Stimulated activated CD8-positive, alpha-beta memory T cell treated with anti-CD3 and anti-CD28 coated beads, Interleukin-7, amount 100 ng/mL, for 24 hours (primary cell): ENCODE measurements around the gene PRUNE1.

Source experiments
- DNase-seq: peaks from one replicate; pipeline ENCODE4 v3.0.0-alpha.2; 2020; ENCODE audit warnings: low read depth

Gene PRUNE1

DNA sequence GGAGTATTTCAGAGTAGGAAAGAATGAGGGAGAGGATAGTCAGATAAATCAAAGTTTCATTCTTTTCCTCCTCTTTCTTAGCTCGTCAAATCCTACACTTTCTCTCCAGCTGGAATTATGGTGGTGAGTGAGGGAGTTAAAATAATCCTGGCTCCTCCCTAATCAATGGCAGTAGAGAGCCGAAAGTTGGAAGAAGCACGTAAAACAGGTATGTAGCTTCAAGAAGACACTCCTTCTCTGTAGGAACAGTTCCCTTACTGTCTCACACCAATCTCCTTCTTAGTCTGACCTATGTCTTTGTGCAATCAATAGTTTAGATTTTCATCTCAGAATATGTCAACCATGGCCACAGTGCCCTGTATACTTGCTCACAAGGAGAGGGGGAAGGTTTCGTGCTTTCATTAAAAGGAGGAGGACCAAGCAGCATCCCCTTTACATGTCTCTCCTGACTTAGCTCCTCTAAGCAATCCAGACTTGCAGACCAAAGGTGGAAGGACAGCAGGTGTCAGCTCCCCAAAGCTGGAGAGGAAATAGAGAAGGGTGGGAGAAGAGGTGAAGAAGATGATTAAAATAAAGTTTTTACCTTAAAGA is 2.4 kb upstream of the PRUNE1 start:
- DNase-seq, result no peak

DNA sequence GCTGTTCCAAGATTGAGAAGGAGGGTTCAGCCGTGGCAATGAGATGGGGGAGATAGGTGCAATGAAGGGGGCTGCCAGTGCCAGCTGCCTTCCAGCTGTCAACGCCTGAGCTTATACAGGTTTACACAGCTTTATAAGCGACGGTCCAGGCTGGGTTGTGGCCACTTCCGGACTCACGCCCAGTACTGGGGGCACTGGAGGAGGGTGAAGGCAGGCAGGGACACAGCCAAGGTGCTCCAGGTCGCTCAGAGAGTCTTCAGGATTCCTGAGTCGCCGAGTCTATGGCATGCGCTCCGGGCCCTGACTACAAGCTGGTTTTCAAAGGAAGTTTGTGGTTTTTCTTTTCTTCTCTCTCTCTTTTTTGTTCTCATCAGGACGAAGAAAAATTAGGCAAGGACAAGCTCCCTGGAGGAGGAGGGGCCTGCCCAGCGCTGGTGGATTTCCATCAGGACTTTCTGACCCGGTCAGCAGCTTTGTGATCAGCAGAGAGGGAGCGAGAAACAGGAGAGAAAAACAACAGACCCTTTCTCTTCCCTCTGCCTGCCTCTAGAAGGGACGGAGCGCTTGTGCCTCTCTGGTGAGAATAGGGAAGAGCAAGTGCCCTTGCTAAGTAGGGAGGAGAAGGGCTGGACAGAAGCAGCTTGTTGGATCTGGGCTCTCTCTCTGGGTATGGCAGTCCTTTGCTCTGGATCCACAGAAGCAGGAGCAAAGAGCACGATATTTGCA is 1.8 kb upstream of the PRUNE1 start, which contains the start of gene MINDY1:
MINDY1 (minus strand) TSS at position 576 of the 726 bp plus-strand sequence. CDS start 4,285 bp downstream, outside the sequence.
- no peak for DNase-seq

DNA sequence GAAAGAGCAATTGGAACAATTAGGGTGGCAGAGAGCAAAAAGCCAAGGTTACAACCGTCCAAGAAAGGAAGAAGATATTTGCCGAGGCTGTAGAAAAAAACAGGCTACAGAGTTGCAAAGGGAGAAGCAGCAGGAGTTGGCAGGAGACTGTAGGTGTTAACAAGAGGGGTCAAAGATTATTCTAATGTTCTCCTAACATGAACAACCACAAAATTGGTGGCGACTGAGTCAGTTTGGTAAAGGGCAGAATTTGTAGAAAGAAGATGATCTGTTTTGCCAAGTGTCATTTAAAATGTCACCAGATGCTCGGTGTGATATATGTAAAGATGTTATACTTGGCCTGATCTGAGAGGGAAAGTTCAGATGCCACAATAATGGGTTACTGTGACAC is 401 bp upstream of the PRUNE1 start:
- DNase-seq, result no peak

DNA sequence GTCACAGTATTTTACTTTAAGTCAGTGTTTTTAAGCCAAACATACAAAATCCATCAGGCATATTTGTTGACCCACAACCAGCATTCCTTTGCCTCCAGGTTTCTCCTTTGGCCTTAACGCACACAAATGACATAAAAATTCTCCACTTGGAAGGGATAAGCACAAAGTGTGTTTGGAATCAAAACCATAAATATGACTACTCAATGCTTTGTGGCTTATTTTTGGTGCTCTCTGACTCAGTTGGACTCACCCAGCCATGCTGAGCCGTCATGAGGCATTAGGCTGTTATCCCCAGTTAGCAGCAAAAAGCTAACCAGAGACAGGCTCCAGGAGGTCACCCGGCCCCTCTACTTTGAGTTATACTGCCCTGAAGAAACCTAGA is 948 bp downstream of the PRUNE1 start:
- no peak for DNase-seq

DNA sequence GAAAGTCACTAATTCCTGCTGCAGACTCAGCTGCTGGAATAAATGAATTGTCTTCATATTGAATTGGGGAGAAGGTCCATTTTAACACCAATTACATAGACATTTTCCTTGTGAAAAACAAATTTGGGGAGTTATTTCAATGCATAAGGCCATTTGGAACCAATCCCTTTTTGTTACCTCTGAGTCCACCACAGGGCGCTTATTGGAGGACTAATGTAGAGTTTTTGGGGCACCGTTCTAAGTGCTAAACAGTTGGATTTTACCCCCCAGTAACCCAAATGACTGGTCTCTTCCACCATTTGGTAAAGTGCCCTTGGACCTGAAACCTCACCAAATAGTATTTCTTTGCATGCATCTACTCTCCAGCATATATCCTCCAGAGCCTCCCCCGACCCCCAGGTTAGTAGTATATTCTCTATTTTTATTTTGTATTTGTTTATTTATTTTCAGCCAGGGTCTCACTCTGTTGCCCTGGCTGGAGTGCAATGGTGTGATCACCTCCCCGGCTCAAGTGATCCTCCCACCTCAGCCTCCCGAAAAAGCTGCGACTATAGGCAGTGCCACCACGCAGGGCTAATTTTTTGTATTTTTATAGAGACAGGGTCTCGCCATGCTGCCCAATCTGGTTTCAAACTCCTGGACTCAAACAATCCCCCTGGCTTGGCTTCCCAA is 1.6 kb downstream of the PRUNE1 start:
- no peak for DNase-seq

DNA sequence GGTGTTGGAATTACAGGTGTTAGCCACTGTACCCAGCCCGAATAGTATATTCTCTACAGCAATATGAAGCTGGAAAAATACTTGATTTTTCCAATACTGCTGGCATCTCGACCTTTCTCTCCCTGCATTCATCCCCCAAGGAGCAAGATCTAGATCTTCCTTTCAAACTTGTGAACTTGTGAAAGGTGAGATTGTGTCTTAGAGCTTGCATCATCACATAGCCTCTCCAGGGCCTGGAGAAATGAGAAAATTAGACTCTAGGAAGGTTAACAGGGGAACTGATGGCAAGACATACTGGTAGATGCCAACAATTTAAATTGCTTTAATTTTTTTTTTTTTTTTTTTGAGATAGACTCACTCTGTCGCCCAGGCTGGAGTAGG is 2.1 kb downstream of the PRUNE1 start:
- DNase-seq, result no peak

DNA sequence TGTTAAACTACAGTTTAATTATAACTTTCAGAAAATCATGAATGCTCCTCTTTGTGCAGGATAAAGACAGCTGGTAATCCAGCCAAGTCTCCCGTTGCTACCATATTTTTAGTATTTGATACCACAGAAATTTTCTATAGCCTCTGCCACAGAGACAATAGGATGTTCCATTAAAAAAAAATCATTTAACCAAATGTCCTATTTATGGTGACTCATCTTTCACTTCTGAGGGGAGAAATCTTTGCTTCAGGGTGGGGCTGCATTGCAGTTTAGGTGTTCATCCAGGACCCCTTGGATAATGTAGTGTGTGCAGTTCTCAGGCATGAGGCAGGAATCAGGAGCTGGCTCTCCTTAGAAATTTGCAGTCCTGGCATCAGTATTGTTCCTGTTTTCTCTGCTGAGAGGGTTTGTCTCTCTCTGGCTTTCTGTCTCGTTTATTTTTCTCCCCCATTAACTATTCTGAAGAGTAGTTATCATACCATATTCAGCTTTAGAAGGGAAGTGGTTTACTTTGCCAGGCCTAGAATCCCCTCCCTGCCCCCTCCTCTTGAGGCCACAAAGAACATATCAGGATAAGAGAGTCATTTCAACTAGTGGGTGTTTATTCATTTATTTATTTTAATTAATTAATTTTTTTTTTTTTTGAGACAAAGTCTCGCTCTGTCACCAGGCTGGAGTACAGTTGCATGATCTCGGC is 3.1 kb downstream of the PRUNE1 start:
- no peak for DNase-seq

DNA sequence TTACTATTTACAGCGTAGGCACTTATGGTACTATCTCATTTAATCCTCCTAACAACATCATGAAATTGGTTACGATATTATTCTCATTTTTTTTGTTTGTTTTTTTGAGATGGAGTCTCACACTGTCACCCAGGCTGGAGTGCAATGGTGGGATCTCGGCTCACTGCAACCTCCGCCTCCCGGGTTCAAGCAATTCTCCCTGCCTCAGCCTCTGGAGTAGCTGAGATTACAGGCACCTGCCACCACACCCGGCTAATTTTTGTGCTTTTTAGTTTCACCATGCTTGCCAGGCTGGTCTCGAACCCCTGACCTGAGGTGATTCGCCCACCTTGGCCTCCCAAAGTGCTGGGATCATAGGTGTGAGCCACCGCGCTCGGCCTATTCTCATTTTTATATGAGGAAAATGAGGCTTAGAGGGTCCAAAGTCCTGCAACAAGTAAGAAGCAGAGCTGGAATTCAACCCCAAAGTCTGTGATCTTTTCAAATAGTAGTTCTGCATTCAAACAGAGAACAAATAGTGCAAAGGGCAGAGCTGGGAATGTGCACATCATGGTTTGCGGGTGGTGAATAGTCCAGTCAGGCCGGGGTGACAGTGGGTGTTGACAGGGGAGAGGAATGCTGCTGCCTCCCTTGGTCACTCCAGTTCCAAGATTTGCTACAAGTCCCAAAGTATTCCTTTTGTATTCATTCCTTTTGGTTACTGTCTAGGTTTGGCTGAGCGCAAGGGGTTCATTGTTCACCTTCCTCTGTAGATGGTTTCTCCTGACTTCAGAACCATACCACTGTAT is 4.6 kb downstream of the PRUNE1 start:
- DNase-seq, result no peak

DNA sequence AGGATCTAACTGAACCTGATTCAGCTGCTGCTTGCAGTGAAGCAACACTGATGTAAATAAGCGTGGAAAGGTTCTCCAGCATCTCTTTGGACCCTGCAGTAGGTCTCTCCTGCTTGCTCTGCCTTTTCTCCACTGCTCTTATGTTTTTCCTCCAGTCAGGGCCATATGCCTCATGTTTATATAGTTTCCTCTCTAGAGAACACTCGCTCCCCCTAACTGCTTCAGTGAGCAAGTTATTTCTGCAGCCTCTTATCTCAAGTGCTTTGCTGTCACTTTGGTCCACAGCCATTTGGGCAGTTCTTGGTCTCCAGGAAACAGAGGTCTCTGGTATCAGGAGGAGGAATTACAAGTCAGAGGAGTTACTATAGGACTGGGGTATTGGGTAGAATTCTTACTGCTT is 5.3 kb downstream of the PRUNE1 start:
- DNase-seq, result no peak

DNA sequence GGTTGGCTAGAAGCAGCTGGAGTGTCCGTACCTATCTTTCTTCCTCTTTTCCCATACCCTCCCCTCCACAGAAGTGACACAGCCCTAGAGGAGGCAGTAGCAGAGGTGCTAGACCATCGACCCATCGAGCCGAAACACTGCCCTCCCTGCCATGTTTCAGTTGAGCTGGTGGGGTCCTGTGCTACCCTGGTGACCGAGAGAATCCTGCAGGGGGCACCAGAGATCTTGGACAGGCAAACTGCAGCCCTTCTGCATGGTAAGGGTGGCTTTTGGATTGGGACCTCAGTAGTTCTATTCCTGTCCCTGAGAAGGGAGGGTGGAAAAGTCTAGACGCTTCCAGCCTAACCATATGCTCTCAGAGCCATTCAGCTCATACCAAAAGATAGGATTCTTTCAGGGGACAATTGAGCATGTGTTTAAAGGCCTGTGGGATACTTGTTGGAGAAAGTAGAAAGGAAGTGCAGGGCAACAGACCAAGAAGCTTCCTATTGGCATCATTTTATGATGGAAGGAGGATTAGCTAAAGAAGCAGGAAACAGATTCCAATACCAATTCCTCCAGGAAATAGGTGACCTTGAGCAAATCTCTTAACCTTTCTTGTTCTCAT is 16.4 kb downstream of the PRUNE1 start:
- DNase-seq, result peak; percentile 69

DNA sequence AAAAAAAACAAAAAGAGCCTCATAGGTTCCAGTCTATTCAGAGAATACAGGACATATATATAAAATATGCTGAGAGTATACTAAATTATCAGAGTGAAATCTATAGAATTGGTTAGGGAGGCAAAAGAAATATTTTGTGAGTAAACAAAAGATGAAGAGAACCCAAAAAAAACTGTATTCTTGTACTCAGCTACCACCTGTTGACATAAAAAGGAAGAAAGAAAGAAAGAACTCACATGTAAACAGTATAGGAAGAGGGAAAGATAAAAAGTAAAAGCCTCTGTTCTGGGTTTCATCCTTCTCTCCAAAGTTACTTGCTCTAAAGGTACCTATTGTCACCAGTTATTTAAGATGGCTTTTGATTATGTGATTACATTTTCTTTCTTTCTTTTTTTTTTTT is 18.2 kb downstream of the PRUNE1 start:
- no peak for DNase-seq

DNA sequence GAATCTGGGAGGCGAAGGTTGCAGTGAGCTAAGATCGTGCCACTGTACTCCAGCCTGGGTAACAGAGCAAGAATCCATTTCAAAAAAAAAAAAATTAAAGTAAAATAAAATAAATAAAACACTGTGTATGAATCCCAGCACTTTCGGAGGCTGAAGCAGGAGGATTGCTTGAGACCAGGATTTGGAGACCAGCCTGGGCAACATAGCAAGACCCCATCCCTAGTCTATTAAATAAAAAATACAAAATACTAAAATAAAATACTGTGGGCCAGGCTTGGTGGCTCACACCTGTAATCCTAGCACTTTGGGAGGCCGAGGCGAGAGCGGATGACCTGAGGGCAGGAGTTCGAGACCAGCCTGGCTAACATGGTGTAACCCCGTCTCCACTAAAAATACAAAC is 23.9 kb downstream of the PRUNE1 start:
- no peak for DNase-seq

DNA sequence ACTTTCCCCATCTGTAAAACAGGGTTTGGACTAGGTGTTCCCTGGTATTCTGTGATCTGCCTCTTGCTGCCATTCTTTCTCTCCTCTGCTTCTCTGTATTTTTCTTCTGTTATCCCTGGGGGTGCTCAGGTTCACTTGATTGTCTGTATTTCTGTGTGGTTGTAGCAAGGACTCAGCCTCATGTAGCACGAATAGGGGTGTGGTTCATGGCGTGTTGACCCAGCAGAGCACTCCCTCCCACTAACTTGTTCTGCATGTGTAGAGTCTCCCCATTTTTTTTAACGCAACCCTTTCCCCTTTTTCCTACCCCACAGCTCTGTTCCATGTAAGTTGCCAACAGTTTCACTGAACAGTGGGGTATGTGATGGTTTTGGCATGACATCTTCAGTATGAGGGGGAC is 26.9 kb downstream of the PRUNE1 start:
- DNase-seq, result no peak

DNA sequence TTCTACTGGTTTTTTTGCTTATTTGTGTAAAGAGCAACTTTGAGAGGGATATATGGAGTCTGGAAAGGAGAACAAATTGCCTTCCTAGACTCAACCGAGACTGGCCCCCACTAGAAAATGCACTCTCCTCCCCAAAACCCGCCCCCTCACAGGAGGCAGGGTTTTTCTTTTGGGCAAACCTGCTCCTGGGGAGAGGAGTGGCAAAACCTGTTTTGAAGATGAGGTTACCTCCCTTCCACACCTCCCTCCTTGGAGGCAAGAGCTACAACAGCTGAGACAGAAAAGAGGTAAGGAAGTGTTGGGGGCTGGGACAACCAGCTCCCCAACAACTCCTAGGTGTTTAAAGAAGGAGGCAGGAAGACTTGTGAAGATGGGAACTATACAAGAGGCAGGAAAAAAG is 28.1 kb downstream of the PRUNE1 start, which contains the start of gene BNIPL:
BNIPL (plus strand) TSS at position 231 of the 400 bp plus-strand sequence; CDS start at position 371, 140 bp downstream.
- DNase-seq, result no peak

DNA sequence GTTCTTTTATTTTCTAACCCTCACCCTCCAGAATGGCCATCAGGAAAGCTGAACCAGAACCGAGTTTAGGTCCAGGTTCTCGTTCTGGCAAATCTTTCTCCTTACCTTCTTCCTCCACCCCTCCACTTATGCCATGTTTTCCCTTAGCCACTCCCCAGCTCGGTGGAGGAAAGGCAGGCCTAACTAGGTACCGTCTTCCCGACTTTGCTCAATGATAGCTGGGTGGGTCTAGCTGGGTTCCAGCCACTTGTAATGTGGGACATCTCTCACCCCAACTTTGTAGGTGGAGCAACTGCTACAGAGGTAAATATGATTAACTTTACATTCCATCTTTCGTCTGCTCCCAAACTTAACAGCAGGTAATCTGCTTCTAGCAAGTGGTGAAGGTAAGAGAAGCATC is 28.8 kb downstream of the PRUNE1 start:
- DNase-seq, result no peak

DNA sequence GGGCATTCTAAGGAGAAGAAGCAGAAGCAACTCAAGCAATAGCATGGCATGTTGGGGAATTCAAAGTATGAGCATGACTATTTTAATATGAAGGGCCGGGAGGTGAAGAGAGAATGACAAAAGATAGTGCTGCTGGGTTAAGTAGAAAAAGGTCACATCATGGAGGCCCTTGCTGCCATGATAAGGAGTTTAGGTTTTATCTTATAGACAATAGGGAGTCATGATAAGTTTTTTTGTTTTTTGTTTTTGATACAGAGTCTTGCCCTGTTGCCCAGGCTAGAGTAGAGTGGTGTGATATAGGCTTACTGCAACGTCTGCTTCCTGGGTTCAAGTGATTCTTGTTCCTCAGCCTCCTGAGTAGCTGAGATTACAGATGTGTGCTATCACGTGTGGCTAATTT is 31.3 kb downstream of the PRUNE1 start:
- DNase-seq, result no peak

DNA sequence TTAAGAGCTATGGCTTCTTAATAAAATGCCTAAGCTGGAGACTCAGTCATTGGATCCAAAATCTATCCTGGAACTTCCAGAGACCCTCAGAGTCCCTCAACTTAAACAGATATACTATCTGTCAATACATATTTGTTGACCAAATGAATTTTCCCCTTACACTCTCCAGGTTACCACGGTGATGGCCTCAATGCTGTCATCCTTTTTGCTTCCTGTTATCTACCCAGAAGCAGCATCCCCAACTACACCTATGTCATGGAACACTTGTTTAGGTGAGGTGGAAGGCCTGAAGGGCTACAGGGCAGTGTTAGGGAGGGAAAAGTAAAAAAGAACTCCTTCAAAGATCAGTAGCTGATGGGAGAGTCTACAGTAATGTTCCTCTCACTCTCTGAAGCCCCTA is 34.9 kb downstream of the PRUNE1 start:
- no peak for DNase-seq

DNA sequence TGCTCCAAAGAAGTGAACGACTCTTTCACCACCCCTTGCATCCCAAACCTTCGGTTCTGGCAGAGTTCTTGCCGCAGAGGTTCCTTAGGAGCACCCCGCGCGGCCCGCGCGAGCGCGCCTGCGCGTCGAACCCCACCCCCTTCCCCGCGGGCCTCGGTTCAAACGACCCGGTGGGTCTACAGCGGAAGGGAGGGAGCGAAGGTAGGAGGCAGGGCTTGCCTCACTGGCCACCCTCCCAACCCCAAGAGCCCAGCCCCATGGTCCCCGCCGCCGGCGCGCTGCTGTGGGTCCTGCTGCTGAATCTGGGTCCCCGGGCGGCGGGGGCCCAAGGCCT is 39.3 kb downstream of the PRUNE1 start, which contains the start of gene C1orf56:
C1orf56 (plus strand) TSS at position 161 of the 334 bp plus-strand sequence; CDS start at position 258, 97 bp downstream.
- no peak for DNase-seq

DNA sequence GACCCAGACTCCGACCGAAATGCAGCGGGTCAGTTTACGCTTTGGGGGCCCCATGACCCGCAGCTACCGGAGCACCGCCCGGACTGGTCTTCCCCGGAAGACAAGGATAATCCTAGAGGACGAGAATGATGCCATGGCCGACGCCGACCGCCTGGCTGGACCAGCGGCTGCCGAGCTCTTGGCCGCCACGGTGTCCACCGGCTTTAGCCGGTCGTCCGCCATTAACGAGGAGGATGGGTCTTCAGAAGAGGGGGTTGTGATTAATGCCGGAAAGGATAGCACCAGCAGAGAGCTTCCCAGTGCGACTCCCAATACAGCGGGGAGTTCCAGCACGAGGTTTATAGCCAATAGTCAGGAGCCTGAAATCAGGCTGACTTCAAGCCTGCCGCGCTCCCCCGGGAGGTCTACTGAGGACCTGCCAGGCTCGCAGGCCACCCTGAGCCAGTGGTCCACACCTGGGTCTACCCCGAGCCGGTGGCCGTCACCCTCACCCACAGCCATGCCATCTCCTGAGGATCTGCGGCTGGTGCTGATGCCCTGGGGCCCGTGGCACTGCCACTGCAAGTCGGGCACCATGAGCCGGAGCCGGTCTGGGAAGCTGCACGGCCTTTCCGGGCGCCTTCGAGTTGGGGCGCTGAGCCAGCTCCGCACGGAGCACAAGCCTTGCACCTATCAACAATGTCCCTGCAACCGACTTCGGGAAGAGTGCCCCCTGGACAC is 39.8 kb downstream of the PRUNE1 start:
- DNase-seq, result no peak

DNA sequence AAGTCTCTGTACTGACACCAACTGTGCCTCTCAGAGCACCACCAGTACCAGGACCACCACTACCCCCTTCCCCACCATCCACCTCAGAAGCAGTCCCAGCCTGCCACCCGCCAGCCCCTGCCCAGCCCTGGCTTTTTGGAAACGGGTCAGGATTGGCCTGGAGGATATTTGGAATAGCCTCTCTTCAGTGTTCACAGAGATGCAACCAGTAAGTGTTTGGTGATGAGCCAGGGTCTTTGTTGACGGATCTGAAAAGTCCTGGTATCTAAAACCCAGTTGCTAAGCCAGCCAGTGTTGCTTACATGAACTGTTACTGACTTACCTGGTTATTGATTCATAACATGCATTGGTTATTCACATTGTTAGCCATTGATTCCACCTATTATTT is 40.4 kb downstream of the PRUNE1 start:
- DNase-seq, result no peak

DNA sequence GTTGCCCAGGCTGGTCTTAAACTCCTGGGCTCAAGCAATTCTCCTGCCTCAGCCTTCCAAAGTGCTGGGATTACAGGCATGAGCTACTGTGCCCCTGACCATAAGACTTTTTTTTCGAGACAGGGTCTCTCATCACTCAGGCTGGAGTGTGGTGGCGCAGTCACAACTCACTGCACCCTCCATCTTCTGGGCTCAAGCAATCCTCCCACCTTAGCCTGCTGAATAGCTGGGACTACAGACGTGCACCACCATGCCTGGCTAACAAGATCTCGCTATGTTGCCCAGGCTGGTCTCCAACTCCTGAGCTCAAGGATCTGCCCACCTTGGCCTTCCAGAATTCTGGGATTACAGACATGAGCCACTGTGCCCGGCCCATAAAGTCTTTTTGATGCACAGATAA is 41.2 kb downstream of the PRUNE1 start:
- no peak for DNase-seq
